GM08714 (cell line): ENCODE data around the gene C2orf68.

Experiments
- H3K4me3 ChIP-seq: fragments of 200-500 bp; sonication (Bioruptor generic); 2 replicates; pipeline ENCODE4 v1.5.1; 2014; ENCODE audit warnings: mild to moderate bottlenecking, low read length, inconsistent platforms
- ZNF274 ChIP-seq: IDR thresholded peaks from 2 replicates; pipeline ENCODE4 v1.6.1; 2012; ENCODE audit warnings: mild to moderate bottlenecking, low read depth, low read length

The C2orf68 gene

GRCh38 chr2:85585781-85586105, 26.1 kb downstream of the C2orf68 start:
- no peak for TF ChIP-seq ZNF274
- no peak overlapping the region; the same call in 1 of the 2 replicates for H3K4me3 ChIP-seq

- peak overlapping the region; percentile 54; the same call in 1 of the 2 replicates for H3K4me3 ChIP-seq
- TF ChIP-seq ZNF274 = no peak
These were observed 26.7 kb downstream of the C2orf68 start for GRCh38 chr2:85584857-85585780.

- no peak for TF ChIP-seq ZNF274
- peak within 1 kb of the TSS; percentile 56; the same call in 1 of the 2 replicates for H3K4me3 ChIP-seq
These were observed 27.5 kb downstream of the C2orf68 start, which contains the start of gene VAMP5 for GRCh38 chr2:85584354-85584856. VAMP5 (plus strand) TSS chr2:85584431; CDS start chr2:85584491, 60 bp downstream.

GRCh38 chr2:85583667-85584353, 28.1 kb downstream of the C2orf68 start:
- peak overlapping the region; percentile 56; the same call in 1 of the 2 replicates for H3K4me3 ChIP-seq
- TF ChIP-seq ZNF274 = no peak

- TF ChIP-seq ZNF274 = no peak
- no peak overlapping the region for H3K4me3 ChIP-seq
These were observed 29.4 kb downstream of the C2orf68 start for GRCh38 chr2:85582492-85582891.

- no peak overlapping the region for H3K4me3 ChIP-seq
These were observed 31.7 kb downstream of the C2orf68 start for GRCh38 chr2:85580206-85580605.

GRCh38 chr2:85579266-85579935, 32.5 kb downstream of the C2orf68 start:
- no peak for TF ChIP-seq ZNF274

More at GRCh38 chr2:85580206-85580605, 31.7 kb downstream of the C2orf68 start:
- no peak for TF ChIP-seq ZNF274

GRCh38 chr2:85578243-85579180, 33.4 kb downstream of the C2orf68 start:
- TF ChIP-seq ZNF274 = no peak
- H3K4me3 ChIP-seq = peak overlapping the region; percentile 76

More at GRCh38 chr2:85579266-85579935, 32.5 kb downstream of the C2orf68 start:
- H3K4me3 ChIP-seq = peak overlapping the region; percentile 76; the same call in 1 of the 2 replicates

- TF ChIP-seq ZNF274 = no peak
- peak within 1 kb of the TSS; percentile 76 for H3K4me3 ChIP-seq
These were observed 34.3 kb downstream of the C2orf68 start, which contains the start of gene VAMP8 for GRCh38 chr2:85577386-85578242. VAMP8 (plus strand) TSS chr2:85577586; CDS start chr2:85577647, 61 bp downstream.

- TF ChIP-seq ZNF274 = no peak
- no peak overlapping the region; the same call in 1 of the 2 replicates for H3K4me3 ChIP-seq
These were observed 34.8 kb downstream of the C2orf68 start for GRCh38 chr2:85577063-85577385.

GRCh38 chr2:85575739-85576138, 36.1 kb downstream of the C2orf68 start:
- H3K4me3 ChIP-seq = no peak overlapping the region
- TF ChIP-seq ZNF274 = no peak

- no peak overlapping the region for H3K4me3 ChIP-seq
- TF ChIP-seq ZNF274 = no peak
These were observed 45.6 kb downstream of the C2orf68 start for GRCh38 chr2:85566265-85566664.
